Suprapubic skin (tissue), 4 donors: ENCODE results near the gene AP1M1. TPM values are rescaled to one million over a fixed set of nuclear protein-coding genes. Genes with fewer than 3 reads are reported as not detected.

Experiments used
- DNase-seq, 2 donors: peaks; one replicate each; pipeline ENCODE4 v3.0.0-alpha.2; 2019; ENCODE audit warnings: low spot score in 2 of 2
- H3K27ac ChIP-seq: fragments of 200-600 bp; sonication (generic); one replicate; pipeline ENCODE4 v1.5.1; 2019
- H3K27me3 ChIP-seq: fragments of 200-600 bp; sonication (generic); one replicate; pipeline ENCODE4 v1.5.1; 2019
- H3K36me3 ChIP-seq: fragments of 200-600 bp; sonication (generic); one replicate; pipeline ENCODE4 v1.5.1; 2019
- H3K4me1 ChIP-seq: fragments of 200-600 bp; sonication (generic); one replicate; pipeline ENCODE4 v1.5.1; 2019
- H3K4me3 ChIP-seq: fragments of 200-600 bp; sonication (generic); one replicate; pipeline ENCODE4 v1.5.1; 2019; ENCODE audit warnings: mild to moderate bottlenecking
- H3K9me3 ChIP-seq: fragments of 200-600 bp; sonication (generic); one replicate; pipeline ENCODE4 v1.5.1; 2019
- CTCF ChIP-seq, 2 donors: fragments of 200-600 bp in 1 of 2; fragments of 450-650 bp in 1 of 2; sonication (generic) in 1 of 2; IDR thresholded peaks; one replicate each; pipeline ENCODE4 v1.5.1; 2016 to 2019; ENCODE audit warnings: antibody characterized with exemption in 2 of 2, mild to moderate bottlenecking in 1 of 2, moderate library complexity in 1 of 2
- EP300 ChIP-seq: sonication (generic); formaldehyde crosslinking; IDR thresholded peaks from one replicate; pipeline ENCODE4 v1.6.1; 2017; ENCODE audit warnings: antibody characterized with exemption
- POLR2A ChIP-seq, 2 donors: fragments of 450-650 bp; IDR thresholded peaks; one replicate each; pipeline ENCODE4 v1.6.1; 2017; ENCODE audit warnings: antibody characterized with exemption in 2 of 2, mild to moderate bottlenecking in 2 of 2, moderate library complexity in 2 of 2
- POLR2AphosphoS5 ChIP-seq, 3 donors: sonication (generic); formaldehyde crosslinking; IDR thresholded peaks; one replicate each; pipeline ENCODE4 v1.6.1; 2017; ENCODE audit warnings: antibody characterized with exemption in 3 of 3
- WGBS: methylation state at CpG from one replicate; pipeline ENCODE4 v1.1.5; 2018; 5-methylcytosine and 5-hydroxymethylcytosine counted together
- total RNA-seq, 4 donors: library from RNA; depleted of rRNA; stranded (reverse); fragments of >200 nt; gene quantifications; one replicate each; pipeline ENCODE4 v1.1.0, GENCODE V29; 2016

Gene AP1M1
- total RNA-seq, 4 donors from 2014 or later: 37.2 to 61.2 (median 45.0) TPM

- Histone ChIP-seq H3K9me3 (no peaks in the 10 kb centered on the region), H3K27ac (no peak overlapping the region), H3K36me3 (no peaks in the 10 kb centered on the region), H3K27me3 (no peaks in the 10 kb centered on the region), H3K4me3 (no peak overlapping the region), H3K4me1 (peaks cover 42% of the 10 kb centered on the region)
- TF ChIP-seq CTCF (IDR thresholded peaks at IDR 0.05) (no peak), POLR2A (IDR thresholded peaks at IDR 0.05) (no peak)
- DNase-seq: no peak
- 69% methylated on average over 9 of the region's 9 CpGs for WGBS
These were observed 90.8 kb downstream of the AP1M1 start for GRCh38 chr19:16288544-16288943.

GRCh38 chr19:16289594-16289993 is 91.9 kb downstream of the AP1M1 start:
- Histone ChIP-seq H3K27ac (no peak overlapping the region), H3K4me1 (peaks cover 35% of the 10 kb centered on the region), H3K9me3 (no peaks in the 10 kb centered on the region), H3K36me3 (no peaks in the 10 kb centered on the region), H3K27me3 (no peaks in the 10 kb centered on the region), H3K4me3 (no peak overlapping the region)
- TF ChIP-seq POLR2AphosphoS5 (IDR thresholded peaks at IDR 0.05) (no peak), POLR2A (IDR thresholded peaks at IDR 0.05) (no peak), EP300 (no peak), CTCF (IDR thresholded peaks at IDR 0.05) (no peak)
- DNase-seq: no peak
- WGBS: 90% methylated on average over 7 of the region's 7 CpGs

GRCh38 chr19:16290692-16291091 is 93.0 kb downstream of the AP1M1 start:
- H3K27ac ChIP-seq: peak overlapping the region; percentile 8
- WGBS: 79% methylated on average over 10 of the region's 10 CpGs
- TF ChIP-seq POLR2AphosphoS5 (IDR thresholded peaks at IDR 0.05) (no peak), POLR2A (IDR thresholded peaks at IDR 0.05) (no peak), CTCF (IDR thresholded peaks at IDR 0.05) (no peak), EP300 (no peak)

GRCh38 chr19:16293118-16294091 is 95.7 kb downstream of the AP1M1 start:
- Histone ChIP-seq H3K9me3 (no peaks in the 10 kb centered on the region), H3K27me3 (no peaks in the 10 kb centered on the region), H3K27ac (peak overlapping the region; percentile 87), H3K36me3 (no peaks in the 10 kb centered on the region), H3K4me3 (no peak overlapping the region), H3K4me1 (peaks cover 18% of the 10 kb centered on the region)
- TF ChIP-seq POLR2AphosphoS5 (IDR thresholded peaks at IDR 0.05): no peak
- no peak for TF ChIP-seq CTCF (IDR thresholded peaks at IDR 0.05)
- no peak for TF ChIP-seq EP300
- TF ChIP-seq POLR2A (IDR thresholded peaks at IDR 0.05): no peak
- peak; percentile 87 to 90 for DNase-seq
- 19% methylated on average over 27 of the region's 27 CpGs for WGBS

More at GRCh38 chr19:16290692-16291091, 93.0 kb downstream of the AP1M1 start:
- Histone ChIP-seq H3K27me3 (no peaks in the 10 kb centered on the region), H3K9me3 (no peaks in the 10 kb centered on the region), H3K4me3 (no peak overlapping the region), H3K36me3 (no peaks in the 10 kb centered on the region), H3K4me1 (peaks cover 29% of the 10 kb centered on the region)
- DNase-seq: no peak

- Histone ChIP-seq H3K27me3 (no peaks in the 10 kb centered on the region), H3K9me3 (no peaks in the 10 kb centered on the region), H3K4me1 (peaks cover 18% of the 10 kb centered on the region), H3K27ac (no peak overlapping the region), H3K36me3 (no peaks in the 10 kb centered on the region), H3K4me3 (no peak overlapping the region)
- no peak for TF ChIP-seq POLR2A (IDR thresholded peaks at IDR 0.05)
- 73% methylated on average over 12 of the region's 12 CpGs for WGBS
- DNase-seq: no peak
These were observed 97.3 kb downstream of the AP1M1 start for GRCh38 chr19:16295057-16295456.

Other genes with a start within 250 kb of the AP1M1 start
- not detected for gene OR10H4, start 248.9 kb upstream of the AP1M1 start, total RNA-seq
- gene TPM4, start 121.4 kb upstream of the AP1M1 start, total RNA-seq: 100 to 1,000 TPM; 195 to 224 (median 205) TPM
- gene RAB8A, start 86.0 kb upstream of the AP1M1 start, total RNA-seq: 10 to 100 TPM; 48.9 to 61.9 (median 58.5) TPM
- gene HSH2D, start 54.2 kb upstream of the AP1M1 start, total RNA-seq: 1 to 10 TPM in 1 of 4 donors, under 1 TPM in 1, not detected in 2; 0.23 to 1.4 TPM
- gene CIB3, start 24.4 kb upstream of the AP1M1 start, total RNA-seq: not detected
- 100 to 1,000 TPM in 1 of 4 donors, 10 to 100 TPM in 3; 64.2 to 102 (median 81.2) TPM for gene FAM32A, start 12.5 kb upstream of the AP1M1 start, total RNA-seq
- gene KLF2, start 126.9 kb downstream of the AP1M1 start, total RNA-seq: 10 to 100 TPM; 27.0 to 41.1 (median 36.9) TPM